D721Med (cell line): Measurements from ENCODE around the gene SEC22A.

Experiments
- DNase-seq: peaks from one replicate; pipeline ENCODE4 v3.0.0; 2011; ENCODE audit warnings: low spot score; ENCODE audit not compliant: insufficient read length
- FAIRE-seq: peaks from 2 replicates; lab custom pipeline; 2011; peaks lifted over from hg19 to GRCh38; lab: Jason Lieb, UNC
- CTCF ChIP-seq: IDR thresholded peaks from 2 replicates; pipeline ENCODE4 v1.5.1; 2012; ENCODE audit warnings: mild to moderate bottlenecking, control low read depth; ENCODE audit not compliant: insufficient read depth; ENCODE audit errors: missing control alignments

The SEC22A gene

DNA sequence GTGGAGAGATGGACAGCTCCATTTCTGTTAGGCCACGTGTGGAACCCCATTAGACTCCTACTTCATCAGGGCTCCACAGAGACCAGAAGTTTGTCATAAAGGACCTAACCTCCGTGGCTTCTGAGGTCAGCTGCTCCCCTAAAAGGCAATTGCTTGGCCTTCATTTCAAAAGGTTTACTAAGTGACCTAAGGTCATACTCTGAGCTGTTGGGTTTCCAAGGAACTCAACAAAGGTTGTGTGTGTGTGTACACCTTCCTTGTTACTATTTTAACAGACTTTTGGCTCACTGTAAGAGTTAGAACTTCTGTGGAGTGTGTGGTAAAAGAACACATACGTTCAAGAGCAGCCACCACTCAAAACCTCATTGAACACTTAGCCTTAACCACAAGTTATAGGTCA is 73.9 kb downstream of the SEC22A start:
- TF ChIP-seq CTCF, result no peak
- no peak for FAIRE-seq
- DNase-seq, result no peak

GRCh38 chr3:123276346-123277006 is 74.7 kb downstream of the SEC22A start:
- no peak for DNase-seq
- no peak for TF ChIP-seq CTCF
- FAIRE-seq, result no peak

GRCh38 chr3:123277106-123277505 is 75.4 kb downstream of the SEC22A start:
- DNase-seq, result no peak
- no peak for FAIRE-seq
- TF ChIP-seq CTCF, result no peak

GRCh38 chr3:123278446-123278845 is 76.7 kb downstream of the SEC22A start:
- no peak for TF ChIP-seq CTCF
- DNase-seq, result no peak
- no peak for FAIRE-seq

DNA sequence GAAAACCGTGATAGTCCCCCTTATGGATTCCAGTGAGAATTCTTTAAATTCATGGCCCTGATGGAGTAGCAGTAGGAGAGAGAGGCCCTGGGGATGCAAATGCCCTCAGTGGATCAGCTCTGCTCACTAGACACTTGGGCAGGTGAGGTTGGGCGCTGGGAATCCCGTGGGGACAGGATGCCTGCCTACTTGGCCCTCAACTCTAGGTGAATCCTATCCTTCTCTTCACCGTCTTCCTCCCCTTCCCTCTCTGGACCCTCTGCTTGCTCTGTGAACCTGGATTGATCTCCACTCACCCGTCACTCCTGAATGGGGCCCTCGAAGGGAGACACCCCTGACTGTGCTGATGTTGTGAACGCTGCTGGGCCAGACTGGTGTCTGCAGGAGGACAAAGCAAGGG is 77.4 kb downstream of the SEC22A start:
- no peak for TF ChIP-seq CTCF
- FAIRE-seq (no peak), DNase-seq (no peak)

GRCh38 chr3:123281406-123281805 is 79.7 kb downstream of the SEC22A start:
- FAIRE-seq (no peak), DNase-seq (no peak)
- TF ChIP-seq CTCF, result no peak

GRCh38 chr3:123281929-123282328 is 80.2 kb downstream of the SEC22A start:
- FAIRE-seq (no peak), DNase-seq (no peak)
- no peak for TF ChIP-seq CTCF
